Stimulated activated CD4-positive, alpha-beta T cell treated with anti-CD3 and anti-CD28 coated beads, Interleukin-15, amount 100 ng/mL, for 1 hour (primary cell): ENCODE results near the gene RYR3.
"Not testable (repeated sequence)": the region's sequence is repeated elsewhere in the genome, so short reads cannot be mapped to it uniquely, and the experiment has no call there.

ENCODE experiments used
- DNase-seq, 2 donors: peaks; one replicate each; pipeline ENCODE4 v3.0.0-alpha.2; 2020; ENCODE audit warnings: low read depth in 1 of 2, low spot score in 1 of 2

Gene RYR3

DNA sequence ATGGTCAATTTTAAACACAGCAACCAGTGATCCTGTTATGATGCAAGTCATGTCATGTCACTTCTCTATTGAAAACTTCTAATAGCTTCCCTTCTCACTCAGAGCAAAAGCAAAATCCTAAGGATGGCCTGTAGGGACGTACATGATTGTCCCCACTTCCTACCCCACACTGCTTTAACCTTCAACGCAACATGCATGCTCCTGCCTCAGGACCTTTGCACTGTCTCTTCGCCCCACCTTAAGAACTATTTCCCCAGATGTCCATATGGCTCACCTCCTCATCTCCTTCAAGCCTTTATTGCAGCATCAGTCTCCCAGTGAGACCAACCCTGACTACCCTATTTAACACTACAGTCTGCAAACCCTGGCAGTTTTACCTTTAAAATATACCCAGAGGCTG, 443.5 kb downstream of the RYR3 start:
- no peak for DNase-seq

DNA sequence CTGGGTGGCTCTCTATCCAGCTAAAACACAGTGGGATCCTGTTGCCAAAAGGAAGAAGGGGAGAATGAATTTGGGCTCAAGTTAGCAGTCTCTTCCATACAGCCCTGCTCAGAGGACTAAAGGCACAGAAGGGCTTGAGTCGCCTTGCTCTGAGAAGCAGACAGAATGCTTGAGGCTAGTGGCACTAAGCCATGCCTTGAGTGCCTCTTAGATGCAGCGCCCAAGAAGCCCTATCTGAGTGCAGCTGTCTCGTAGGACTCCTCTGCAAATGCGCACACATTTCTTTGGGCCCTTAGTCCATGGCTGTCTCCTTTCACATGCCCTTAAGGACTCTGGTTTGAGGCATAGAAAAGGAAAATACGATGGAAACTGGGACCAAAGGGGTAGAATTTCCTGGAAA, 446.2 kb downstream of the RYR3 start:
- DNase-seq: no peak

DNA sequence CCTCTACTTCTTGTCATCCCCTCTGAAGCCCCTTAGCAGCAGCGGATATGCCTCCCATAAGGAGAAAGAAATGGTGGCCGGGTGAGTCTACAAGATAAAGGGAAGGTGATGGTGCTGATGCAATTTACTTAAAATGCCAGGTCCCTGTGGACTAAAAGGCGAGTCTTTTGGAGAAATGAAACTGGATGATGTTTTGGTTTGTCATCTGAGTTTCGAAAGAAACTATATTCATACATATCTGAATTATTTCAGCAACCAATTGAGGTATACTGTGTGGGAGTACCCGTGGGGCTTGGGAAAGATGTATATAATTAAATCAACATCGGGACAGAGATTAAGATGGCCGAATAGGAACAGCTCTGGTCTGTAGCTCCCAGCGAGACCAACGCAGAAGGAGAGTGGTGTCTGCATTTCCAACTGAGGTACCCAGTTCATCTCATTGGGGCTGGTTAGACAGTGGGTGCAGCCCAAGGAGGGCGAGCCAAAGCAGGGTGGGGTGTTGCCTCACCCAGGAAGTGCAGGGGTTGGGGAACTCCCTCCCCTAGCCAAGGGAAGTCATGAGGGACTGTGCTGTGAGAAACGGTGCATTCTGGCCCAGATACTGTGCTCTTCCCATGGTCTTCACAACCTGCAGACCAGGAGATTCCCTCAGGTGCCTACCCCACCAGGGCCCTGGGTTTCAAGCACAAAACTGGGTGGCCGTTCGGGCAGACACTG, 446.9 kb downstream of the RYR3 start:
- no peak for DNase-seq

DNA sequence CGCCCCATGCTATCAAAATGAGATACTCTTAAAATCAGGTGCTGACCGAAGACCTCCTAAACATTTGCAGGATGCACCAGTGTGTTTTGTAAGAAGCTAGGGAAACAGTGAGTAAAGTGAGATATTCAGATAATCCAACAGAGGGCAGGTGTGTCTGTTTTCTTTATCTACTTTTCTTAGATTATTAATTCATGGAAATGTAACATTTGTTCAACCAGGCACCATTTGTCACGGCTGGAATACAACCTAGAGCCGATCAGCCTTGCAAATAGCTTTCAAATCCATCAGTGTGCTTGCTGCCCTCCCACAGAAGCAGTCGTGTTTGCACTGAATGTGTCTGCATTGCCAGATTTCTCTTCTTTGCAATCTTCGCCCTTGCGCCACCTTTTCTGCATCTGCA, 455.6 kb downstream of the RYR3 start:
- no peak for DNase-seq

DNA sequence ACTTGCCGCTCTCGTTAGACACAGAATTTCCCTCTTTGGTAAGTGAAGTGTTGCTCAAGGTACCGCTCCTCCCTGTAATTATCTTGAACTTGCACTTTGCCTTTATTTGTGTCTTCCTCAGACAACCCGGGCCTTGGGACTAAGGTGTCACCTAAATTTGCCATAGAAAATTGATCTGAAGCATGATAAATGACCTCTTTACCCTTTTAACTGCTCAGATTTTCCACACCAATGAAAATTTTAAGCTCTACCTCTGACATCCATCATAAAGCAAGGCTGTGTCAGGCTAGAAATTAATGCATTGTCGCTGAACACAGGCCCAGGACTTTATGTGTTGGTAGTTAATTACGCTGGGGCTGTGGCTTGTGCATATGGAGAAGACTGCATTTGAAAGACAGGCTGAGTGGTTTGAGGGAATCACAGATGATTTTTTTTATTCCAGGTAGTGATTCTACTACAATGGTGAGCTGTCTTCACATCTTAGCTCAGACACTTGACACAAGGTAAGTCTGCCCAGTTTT, 458.0 kb downstream of the RYR3 start:
- no peak for DNase-seq

DNA sequence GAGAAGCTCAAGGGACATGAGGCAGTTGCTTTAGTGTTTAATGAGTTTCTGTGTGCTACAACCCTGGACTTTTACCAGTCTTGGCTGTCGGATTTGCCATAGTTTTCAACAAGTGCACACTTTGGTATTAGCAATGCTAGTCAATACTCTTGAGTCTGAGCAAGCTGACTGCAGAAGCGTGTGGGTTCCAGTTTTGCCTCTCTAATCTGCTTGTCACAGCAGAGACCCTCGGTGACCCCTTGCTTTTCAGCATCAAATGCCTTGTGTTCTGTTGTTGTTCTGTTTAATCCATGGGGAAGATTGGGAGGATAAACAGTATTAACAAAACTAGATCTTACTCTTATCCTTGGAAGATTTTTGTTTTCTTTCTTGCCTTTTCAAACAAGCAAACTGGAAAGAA, 463.2 kb downstream of the RYR3 start:
- no peak for DNase-seq

DNA sequence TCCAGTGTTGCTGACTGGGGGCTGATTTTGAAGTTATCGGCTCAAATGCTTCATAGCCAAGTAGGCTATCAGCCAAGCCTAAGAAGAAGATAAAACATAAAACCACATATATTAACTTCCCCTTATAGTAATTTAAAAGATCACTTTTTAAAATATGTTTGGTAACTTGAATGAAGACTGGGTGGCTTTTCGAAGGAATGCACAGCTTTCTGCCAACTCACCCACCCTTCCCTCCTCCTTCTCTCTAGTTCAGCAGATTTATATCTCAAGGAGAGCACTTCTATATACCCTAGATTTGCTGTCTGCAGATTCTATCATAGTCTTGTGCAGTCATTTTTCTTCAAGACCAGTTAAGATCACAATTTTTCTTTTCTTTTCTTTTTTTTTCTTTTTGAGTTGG, 468.1 kb downstream of the RYR3 start:
- no peak for DNase-seq

DNA sequence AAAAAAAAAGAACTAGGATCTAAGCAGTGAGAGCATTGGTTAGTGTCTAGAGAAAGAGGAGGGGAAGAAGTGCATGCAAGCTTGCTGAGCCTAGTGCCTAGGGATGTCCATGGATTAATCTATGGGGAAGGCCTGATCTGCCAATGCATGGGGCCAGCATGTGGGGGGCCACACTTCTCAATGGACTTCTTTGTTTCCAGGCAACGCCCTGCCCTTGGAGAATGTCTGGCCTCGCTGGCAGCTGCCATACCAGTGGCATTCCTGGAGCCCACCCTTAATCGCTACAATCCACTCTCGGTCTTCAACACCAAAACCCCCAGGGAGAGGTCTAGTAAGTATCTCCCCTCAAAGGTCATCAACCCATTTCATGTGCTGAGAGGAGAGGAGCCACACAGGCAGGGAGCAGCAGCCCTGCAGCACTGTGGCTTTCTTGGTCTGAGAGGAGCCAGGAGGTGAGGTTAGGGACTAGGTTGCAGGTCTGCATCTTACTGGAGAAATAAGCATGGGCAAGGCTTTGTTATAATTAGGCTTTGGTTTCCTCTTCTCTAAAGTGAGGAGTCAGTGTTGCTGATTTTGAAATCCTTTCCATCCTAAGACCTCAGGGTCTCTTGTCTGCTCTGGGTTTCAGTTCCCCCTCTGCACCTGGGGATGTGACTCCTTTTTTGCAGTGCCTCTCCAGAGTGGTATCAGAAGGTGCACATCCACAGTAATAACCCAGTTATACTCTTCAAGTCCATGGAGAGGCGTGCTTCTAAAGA, 469.4 kb downstream of the RYR3 start:
- DNase-seq: no peak

DNA sequence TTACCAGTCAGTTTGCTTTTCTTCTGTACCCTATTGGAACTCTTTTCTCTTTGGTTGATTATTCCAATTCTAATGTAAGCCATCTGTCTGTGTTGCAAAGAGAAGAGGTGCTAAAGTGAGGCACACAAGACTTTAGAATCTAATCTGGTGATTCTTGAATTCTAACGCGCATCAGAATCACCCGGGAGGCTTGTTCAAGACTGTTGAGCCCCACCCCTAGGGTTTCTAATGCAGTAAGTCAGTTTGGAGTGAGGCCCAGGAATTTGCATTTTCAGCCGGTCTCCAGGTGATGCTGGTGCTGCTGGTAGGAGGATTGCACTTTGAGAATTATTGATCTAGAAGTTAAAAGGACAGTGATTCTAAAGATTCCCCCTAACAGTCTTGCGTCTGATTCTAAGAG, 472.2 kb downstream of the RYR3 start:
- DNase-seq: no peak

DNA sequence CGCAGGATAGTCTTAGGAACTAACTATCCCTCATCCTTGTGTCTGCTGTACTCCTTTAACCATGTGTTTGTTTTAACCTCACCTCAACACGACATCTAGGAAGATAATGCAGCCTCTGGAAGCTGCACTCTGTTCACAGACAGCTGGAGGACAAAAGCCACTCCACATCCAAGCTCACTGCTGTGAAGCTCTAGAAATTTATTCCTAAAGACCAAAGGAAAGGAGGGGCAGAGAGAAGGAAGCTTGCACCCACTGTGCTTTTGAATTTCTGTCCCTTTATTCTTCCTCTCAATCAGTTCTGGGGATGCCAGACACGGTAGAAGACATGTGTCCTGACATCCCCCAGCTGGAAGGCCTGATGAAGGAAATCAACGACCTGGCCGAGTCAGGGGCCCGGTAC, 474.6 kb downstream of the RYR3 start:
- no peak for DNase-seq

DNA sequence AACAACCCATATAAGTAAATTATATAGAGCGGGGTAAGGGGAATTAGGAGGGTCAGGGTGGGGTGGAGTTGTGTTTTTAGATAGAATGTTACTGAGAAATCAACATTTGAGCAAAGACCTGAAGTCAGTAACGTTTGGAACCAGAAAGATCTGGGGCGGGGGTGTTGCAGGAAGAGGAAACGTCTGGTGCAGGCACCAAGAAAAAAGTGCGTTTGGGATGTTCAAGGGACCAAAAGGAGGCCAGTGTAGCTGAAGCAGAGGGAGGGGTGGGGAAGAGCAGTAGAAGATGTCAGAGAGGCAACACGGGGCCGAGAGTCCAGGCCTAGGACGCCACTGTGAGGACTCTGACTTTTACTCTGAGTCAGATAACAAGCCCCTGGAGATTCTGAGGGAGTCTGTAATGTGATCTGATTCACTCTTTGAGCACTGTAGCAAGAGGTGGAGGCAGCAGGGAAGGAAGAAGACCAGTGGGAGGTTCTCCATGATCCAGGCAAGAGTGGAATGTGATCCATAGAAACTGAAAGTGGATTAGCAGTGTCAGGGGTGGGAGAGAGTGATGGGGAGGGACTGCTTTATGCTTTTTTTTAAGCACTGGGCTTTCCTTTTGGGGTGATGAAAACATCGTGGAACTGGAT, 478.3 kb downstream of the RYR3 start:
- no peak for DNase-seq

DNA sequence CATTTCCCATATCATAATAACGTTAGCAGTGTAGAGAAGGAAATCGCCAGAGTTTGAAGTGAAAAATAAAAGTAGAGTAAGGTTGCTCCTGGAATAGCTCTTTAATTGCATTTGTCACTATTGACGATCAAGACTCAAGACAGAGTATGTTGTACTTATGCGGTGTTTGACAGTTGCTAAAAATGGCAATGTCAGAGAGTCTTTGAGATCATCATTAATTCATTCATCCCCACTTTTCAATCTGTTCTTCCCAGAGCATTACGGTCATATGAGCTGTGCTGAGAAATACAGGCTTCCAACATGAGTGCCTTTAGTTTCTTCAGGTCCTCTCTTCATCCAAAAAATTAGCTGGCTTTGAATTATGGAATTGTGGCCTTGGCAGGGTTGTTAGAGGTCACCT, 483.7 kb downstream of the RYR3 start:
- DNase-seq: no peak

DNA sequence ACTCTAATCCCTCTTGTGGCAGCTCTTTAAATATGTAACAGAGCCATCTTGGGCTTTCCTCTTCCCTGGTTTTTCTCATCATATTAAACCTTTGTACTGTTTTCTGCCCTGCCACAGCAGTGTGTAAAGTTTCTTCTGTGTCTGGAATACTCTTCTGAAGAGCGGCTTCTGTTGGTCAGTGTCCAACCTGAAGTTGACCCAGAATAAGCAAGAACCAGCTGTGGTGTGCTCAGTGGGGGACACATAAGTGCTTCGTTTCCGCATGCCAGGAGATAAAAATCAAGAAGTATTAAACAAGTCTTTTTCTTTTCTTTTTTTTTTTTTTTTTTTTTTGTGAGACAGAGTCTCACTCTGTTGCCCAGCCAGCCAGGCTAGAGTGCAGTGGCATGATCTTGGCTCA, 484.3 kb downstream of the RYR3 start:
- DNase-seq: no peak

DNA sequence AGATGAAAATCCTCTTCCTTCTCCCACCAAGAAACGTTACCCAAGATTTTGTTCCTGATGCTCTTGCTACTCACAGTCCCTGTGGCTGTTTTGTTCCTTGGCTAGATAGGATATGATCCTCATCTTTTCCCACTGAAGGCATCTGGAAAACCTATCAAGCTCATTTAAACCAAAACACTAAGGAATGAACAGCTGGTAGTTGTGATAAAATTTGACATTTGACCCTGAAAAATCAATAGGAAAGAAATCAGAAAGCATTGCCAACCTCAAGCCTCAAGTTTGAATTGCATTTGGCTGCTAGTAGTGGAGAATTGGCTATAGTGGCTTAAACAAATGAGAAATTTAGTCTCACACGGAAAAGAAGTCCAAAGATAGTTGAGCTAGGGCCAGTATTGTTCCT, 486.9 kb downstream of the RYR3 start:
- no peak for DNase-seq

DNA sequence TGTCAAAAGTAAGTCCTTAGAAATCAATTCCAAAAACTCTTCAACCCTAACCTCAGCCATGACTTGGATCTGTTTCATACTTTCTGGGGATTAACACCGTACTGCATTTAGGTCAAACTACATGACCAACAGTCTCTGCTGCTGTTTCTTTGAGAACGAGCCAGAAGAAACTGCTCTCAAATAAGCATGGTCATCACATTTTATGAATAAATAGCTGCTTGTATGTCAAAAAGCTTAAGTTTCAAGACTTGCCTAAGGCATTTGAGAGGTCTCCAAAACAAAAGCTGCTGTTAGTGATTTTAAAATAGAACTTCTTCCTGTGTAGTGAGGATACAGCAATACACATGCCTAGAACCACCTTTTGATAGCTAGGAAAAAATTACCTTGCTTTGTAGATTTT, 491.2 kb downstream of the RYR3 start:
- no peak for DNase-seq

DNA sequence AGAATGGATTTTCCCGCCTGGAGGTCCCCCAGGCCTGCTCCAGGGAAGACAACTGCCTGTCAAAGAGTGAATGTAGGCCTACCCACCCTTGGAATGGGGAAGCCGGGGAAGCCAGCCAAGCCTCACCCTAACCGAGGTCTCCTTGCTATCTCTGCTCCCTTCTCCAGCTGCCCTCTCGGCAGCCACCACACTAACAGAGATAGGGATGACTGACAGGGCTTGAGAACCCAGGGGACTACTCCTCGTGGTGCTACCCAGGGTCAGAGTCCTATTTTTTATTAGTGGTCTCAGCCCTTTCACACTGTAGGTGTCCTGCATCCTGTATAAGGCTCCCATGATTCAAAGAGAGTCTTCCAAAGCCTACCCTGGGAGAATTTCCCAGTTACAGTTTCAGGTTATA, 496.9 kb downstream of the RYR3 start:
- no peak for DNase-seq

DNA sequence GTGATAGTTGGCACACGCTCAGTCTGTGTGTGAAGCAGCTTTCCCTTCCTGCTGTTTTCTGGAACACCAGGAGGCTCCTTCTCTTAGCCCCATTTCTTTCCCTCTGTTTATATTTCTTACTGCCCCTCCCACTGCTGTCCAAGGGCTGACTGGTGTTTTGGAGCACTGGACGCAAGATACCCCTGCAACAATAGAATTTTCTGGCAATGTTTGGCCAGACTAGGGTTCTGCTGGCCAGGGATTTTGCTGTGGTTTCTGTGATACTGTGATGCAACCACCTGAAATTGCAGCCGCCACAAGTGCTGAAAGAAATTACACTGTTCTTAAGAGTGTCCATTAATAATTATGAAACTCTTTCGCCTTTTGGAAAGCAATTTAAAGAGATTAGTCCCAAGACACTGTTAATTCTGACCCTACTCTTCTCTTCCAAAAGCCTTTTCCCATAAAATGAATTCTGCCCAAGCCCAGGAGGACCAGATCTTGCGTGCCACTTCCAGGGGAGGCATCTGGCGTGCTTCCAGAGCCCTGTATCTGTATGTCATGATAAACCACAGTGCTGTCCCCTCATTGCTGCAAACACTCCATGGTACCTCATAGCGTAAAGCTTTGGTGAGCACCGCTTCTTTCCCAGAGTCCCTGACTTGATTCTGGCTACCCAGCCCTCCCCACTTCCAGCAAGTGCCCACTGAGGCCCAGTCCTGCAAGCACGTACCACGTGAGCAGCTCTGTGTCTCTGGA, 498.1 kb downstream of the RYR3 start:
- DNase-seq: no peak

DNA sequence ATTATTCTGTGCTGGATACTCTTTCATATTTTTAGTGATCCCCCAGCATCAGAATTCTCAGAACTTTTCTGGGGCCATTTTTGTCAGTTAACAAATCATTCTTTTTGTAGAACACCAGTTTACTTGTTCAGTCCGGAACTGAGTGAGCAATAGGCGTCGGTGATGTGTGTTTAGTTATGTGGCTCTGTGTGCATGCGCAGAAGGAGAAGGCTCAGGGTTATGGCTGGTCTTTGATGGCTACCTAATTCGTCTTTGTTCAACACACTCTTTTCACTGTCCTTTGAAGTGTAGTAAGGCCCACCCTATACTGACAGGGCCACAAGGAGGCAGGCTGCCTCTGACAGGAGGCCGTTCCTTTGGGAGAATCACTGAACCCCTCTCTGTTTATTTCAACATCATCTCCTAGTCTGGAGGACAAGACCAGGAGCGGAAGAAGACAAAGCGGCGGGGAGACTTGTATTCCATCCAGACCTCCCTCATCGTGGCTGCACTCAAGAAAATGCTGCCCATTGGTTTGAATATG, 499.4 kb downstream of the RYR3 start:
- DNase-seq: no peak

DNA sequence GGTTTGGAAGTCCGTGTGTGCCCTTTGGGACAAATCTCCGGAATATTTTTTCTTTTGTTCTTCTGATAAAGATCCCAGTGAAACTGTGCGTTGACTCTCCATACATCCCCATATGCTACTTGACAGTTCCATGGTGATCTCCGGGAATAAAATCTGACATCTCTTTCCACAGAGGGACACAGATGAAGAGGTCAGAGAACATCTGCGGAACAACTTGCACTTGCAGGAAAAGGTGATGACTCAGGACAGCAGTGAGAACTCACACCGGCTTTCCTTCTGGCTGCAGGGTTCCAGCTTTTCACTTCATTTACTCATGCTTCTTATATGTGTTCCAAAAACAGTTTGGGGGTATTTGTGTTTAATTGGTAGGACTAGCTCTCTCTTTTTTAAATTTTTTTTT, 500.0 kb downstream of the RYR3 start:
- DNase-seq: no peak

DNA sequence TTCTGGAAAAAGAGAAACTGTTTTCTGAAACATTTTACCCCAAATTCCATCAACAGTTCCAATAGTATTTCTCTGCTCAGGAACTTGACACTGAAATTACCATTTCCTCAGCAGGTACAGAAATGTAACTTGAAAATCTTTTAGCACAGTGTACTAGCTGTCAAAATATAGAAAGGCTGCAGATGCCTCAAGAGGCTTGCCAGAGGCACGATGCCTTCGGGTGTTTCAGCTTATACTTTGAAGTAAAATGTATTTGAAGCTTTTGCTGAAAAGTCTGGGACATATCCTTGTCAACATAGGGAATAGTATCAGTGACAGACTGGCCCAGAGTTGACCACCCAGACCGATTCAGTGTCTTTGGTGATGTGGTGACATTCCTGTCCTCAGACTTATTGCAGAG, 503.1 kb downstream of the RYR3 start:
- DNase-seq: no peak

DNA sequence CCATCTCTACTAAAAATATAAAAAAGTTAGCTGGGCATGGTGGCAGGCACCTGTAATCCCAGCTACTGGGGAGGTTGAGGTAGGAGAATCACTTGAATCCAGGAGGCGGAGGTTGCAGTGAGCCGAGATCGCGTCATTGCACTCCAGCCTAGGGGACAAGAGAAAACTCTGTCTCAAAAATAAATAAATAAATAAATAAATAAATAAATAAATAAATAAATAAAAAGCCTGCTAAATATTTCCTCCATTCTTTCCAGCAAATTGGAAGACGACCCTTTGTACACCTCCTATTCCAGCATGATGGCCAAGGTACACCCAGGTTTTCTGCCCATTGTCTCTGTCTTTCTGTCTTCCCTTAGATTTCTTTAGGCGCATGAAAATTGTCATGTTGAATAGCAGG, 508.7 kb downstream of the RYR3 start:
- DNase-seq: not testable (repeated sequence)
